RWPE2 (cell line): ENCODE measurements around the gene IGSF21.

Experiments
- ATAC-seq: fragments of 200-7000 bp; cut with Tn5 transposase; 3 replicates; pipeline ENCODE4 v1.9.1; 2021; ENCODE audit warnings: low read depth
- DNase-seq: peaks from one replicate; pipeline ENCODE4 v3.0.0-alpha.2; 2020; ENCODE audit warnings: low spot score
- H3K27ac ChIP-seq: fragments of 450-650 bp; 2 replicates; pipeline ENCODE4 v1.5.1; 2017; ENCODE audit warnings: mild to moderate bottlenecking; ENCODE audit not compliant: poor library complexity, severe bottlenecking
- H3K27me3 ChIP-seq: fragments of 250-450 bp; sonication (Bioruptor Pico); 2 replicates; pipeline ENCODE4 v1.5.1; 2021; ENCODE audit warnings: mild to moderate bottlenecking, moderate library complexity; ENCODE audit not compliant: insufficient read depth, poor library complexity, severe bottlenecking
- H3K36me3 ChIP-seq: fragments of 250-450 bp; sonication (Bioruptor Pico); 2 replicates; pipeline ENCODE4 v1.5.1; 2020; ENCODE audit warnings: low read depth, mild to moderate bottlenecking, moderate library complexity
- H3K4me1 ChIP-seq: fragments of 250-450 bp; sonication (Bioruptor Pico); 2 replicates; pipeline ENCODE4 v1.5.1; 2021; ENCODE audit warnings: mild to moderate bottlenecking, moderate library complexity; ENCODE audit not compliant: insufficient read depth, poor library complexity, severe bottlenecking
- H3K4me3 ChIP-seq: fragments of 250-450 bp; sonication (Bioruptor Pico); 2 replicates; pipeline ENCODE4 v1.5.1; 2021; ENCODE audit warnings: mild to moderate bottlenecking, moderate library complexity; ENCODE audit not compliant: severe bottlenecking
- H3K9me3 ChIP-seq: fragments of 250-450 bp; sonication (Bioruptor Pico); 2 replicates; pipeline ENCODE4 v1.5.1; 2021; ENCODE audit warnings: mild to moderate bottlenecking, moderate library complexity; ENCODE audit not compliant: severe bottlenecking
- CTCF ChIP-seq: fragments of 450-650 bp; IDR thresholded peaks from one replicate; pipeline ENCODE4 v1.5.1; 2017; ENCODE audit warnings: mild to moderate bottlenecking, moderate library complexity; ENCODE audit not compliant: poor library complexity, severe bottlenecking

IGSF21 gene

DNA sequence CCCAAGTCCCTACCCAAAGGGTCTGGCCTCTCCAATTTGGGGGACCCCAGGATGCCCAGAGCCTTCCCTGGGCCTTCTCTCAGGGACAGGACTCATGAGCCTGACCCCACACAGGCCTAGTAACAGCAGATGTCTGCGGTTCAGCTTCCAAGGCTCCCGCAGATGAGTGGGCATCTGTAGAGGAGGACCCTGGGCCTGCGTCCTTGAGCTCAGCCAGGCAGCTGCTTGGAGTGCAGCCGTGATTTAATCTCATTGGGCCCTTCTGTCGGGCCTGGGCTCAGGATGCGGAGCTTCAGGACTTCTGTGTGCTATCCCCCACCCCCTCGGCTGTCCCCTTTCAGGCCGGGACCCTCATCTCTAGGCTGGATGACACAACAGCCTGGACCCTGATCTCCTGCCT lies 35.4 kb downstream of the IGSF21 start:
- ATAC-seq (no peak), DNase-seq (no peak)
- Histone ChIP-seq H3K36me3 (no peaks in the 10 kb centered on the region), H3K4me1 (no peaks in the 10 kb centered on the region), H3K27ac (no peak overlapping the region), H3K9me3 (no peaks in the 10 kb centered on the region), H3K4me3 (no peak overlapping the region), H3K27me3 (peaks cover 13% of the 10 kb centered on the region)
- no peak for TF ChIP-seq CTCF

- DNase-seq = no peak
- no peak overlapping the region for H3K4me3 ChIP-seq
- TF ChIP-seq CTCF = no peak
Observed at GRCh38 chr1:18144062-18144461, 36.5 kb downstream of the IGSF21 start.

DNA sequence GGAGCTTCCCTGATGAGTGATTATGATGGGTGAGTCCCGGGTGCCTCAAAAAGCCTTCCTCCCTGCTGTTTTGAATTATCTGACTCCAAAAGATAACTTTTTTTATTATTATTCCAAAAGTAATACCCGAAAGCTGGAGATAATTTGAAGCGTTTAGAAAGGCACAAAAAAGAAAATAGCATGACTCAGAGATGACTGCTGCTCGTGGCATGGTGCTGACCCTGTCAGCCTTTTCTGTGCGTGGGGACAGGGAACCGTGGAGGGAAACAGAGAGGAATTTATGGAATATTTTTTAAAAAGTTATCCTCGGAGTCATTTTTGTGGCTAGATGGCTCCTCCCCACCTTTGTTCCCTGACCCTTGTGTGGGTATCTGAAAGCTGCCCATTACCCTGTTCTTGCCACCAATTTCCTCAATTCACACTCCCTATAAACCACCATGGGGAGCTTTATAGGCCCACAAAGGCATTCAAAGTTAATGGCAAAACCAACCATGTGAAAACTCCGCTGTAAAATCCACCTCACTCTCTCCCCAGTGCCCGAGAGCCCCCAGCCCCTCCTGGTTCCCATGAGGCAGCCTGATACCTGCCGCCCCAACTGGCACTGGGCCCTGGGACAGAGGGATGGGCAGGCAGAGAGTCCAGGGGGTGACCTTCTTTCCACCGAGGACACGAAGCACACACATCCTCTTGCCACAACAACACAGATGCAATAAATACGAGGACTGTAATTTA lies 37.5 kb downstream of the IGSF21 start:
- DNase-seq (no peak), ATAC-seq (no peak)
- H3K9me3 ChIP-seq = no peaks in the 10 kb centered on the region
- no peaks in the 10 kb centered on the region for H3K36me3 ChIP-seq
- no peak overlapping the region for H3K27ac ChIP-seq
- H3K4me3 ChIP-seq = no peak overlapping the region
- peaks cover 13% of the 10 kb centered on the region for H3K27me3 ChIP-seq
- no peaks in the 10 kb centered on the region for H3K4me1 ChIP-seq
- no peak for TF ChIP-seq CTCF

More at GRCh38 chr1:18144062-18144461, 36.5 kb downstream of the IGSF21 start:
- ATAC-seq = no peak
- H3K9me3 ChIP-seq = no peaks in the 10 kb centered on the region
- H3K27me3 ChIP-seq = peaks cover 13% of the 10 kb centered on the region
- no peaks in the 10 kb centered on the region for H3K36me3 ChIP-seq
- no peak overlapping the region for H3K27ac ChIP-seq
- no peaks in the 10 kb centered on the region for H3K4me1 ChIP-seq

DNA sequence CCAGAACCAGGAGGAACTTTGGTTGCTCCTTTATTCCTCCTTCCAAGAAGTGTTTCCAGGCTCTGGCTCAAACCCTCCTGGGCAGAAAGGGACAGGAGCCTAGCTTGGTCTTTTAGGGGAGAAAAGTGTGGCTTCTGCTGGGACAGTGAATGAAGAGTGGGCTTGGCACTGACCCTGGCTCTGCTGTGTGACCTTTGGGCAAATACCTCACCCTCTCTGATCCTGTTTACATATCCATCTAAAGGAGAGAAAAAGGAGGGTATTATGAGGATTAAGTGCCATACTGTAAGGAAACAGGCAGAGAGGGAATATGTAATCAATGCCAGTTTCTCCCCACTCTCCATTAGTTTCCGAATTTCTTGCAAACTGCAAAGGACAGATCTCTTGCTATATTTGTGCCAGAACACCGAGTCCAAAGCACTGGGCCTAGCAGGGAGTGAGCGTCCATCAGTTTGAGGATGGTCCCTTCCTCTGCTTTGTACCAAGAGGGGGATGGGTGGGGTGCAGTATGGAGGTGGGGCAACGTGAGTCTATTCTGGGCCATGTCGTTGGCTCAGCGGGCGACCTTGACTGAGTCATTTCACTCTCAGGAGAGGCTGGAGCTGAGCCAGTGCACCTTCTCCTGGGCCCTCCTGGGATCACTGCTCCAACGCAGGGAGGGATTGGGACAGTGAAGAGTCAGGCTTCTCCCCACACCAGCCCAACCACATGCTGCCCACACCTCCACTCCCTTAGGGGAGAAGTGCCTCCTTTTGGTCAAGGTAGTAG lies 38.4 kb downstream of the IGSF21 start:
- Histone ChIP-seq H3K27ac (no peak overlapping the region), H3K4me3 (no peak overlapping the region), H3K4me1 (no peaks in the 10 kb centered on the region), H3K36me3 (no peaks in the 10 kb centered on the region), H3K27me3 (peaks cover 13% of the 10 kb centered on the region), H3K9me3 (no peaks in the 10 kb centered on the region)
- ATAC-seq (no peak), DNase-seq (no peak)
- no peak for TF ChIP-seq CTCF

DNA sequence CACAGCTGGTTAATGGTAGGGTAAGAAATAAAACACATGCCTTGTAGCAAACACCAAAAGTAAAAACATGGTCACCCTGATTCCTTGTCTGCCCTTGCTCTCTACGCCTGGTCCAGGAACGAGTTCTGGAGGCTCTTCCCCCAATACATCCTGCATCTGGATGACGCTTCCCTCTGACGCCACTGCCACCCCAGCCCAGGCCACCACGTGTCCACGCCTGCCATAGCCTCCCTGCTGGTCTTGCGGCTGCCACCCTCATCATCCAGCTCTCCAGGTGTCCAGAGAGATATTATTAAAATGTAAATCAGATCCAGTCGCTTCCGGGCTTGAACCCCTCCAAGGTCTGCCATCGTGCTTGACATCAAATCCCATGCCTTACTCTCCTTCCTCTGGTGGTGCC lies 39.3 kb downstream of the IGSF21 start:
- Histone ChIP-seq H3K4me1 (no peaks in the 10 kb centered on the region), H3K9me3 (no peaks in the 10 kb centered on the region), H3K27me3 (peaks cover 13% of the 10 kb centered on the region), H3K27ac (no peak overlapping the region), H3K4me3 (no peak overlapping the region), H3K36me3 (no peaks in the 10 kb centered on the region)
- TF ChIP-seq CTCF = no peak
- DNase-seq (no peak), ATAC-seq (no peak)
